Muscle of back (tissue), 11 donors: ENCODE results near the gene IRS2. TPM values are rescaled to one million over a fixed set of nuclear protein-coding genes. Genes with fewer than 3 reads are reported as not detected.
A peak's percentile ranks its signal among the peaks of the same experiment; 100 is the strongest.

Experiments
- DNase-seq, 3 donors: peaks; one replicate each; pipeline versions ENCODE4 v3.0.0 to v3.0.0-alpha.2; 2013
- polyA plus RNA-seq, 10 donors: library from polyadenylated mRNA; unstranded; fragments of 120-200 nt; gene quantifications; one replicate each; pipeline ENCODE4 v1.2.1, GENCODE V29; 2013; ENCODE audit not compliant: insufficient read length in 10 of 10

Gene IRS2
- polyA plus RNA-seq, 10 donors: 1.7 to 4.5 (median 3.3) TPM

- DNase-seq: no peak
These were observed 29.6 kb downstream of the IRS2 start for GRCh38 chr13:109756778-109757177.

- no peak for DNase-seq
These were observed 30.4 kb downstream of the IRS2 start for GRCh38 chr13:109755997-109756396.

GRCh38 chr13:109755551-109755950 lies 30.8 kb downstream of the IRS2 start:
- DNase-seq: no peak

DNA sequence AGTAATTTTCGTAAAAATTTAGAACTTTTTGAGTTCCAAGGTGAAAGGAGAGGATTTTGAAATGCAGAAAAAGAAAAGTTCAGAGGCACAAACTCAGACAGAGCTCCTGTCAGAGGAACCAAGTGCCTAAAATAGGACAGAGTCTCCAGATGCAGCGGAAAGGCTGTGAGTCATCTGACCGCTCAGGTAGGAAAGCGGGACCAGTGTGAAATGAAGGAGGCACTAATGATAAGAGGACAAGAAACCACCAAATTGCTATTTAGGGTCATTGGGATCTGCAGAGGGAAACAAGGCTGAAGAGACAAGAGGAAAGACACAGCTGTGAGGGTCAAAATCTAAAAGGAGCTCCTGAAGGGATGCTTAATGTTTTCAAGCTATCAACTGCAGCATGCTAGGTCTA lies 34.9 kb downstream of the IRS2 start:
- no peak for DNase-seq

GRCh38 chr13:109750221-109750775 lies 36.1 kb downstream of the IRS2 start:
- no peak for DNase-seq

GRCh38 chr13:109749365-109749764 lies 37.0 kb downstream of the IRS2 start:
- DNase-seq: no peak

GRCh38 chr13:109748677-109749076 lies 37.7 kb downstream of the IRS2 start:
- no peak for DNase-seq

DNA sequence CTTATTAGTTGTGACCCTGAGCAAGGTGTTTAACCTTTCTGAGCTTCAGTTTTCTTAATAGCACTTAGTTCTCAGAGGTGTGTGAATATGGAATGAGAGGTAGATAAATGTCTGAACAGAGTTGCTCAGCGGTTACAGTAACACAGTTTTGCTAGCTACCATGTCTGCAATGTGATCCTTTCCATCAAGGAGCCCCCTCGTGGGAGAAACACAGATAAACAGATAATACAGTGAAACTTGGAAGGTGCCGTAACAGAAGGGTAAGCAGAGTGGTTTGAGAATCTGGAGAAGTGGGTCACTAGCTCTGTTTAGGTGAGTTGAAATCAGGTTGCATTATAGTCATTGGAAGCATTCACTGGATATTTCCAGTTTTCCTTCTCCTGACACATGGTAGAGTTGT lies 38.9 kb downstream of the IRS2 start:
- no peak for DNase-seq

- no peak for DNase-seq
These were observed 40.0 kb downstream of the IRS2 start for GRCh38 chr13:109746364-109746763.

- DNase-seq: no peak
These were observed 40.7 kb downstream of the IRS2 start for GRCh38 chr13:109745702-109746101.

DNA sequence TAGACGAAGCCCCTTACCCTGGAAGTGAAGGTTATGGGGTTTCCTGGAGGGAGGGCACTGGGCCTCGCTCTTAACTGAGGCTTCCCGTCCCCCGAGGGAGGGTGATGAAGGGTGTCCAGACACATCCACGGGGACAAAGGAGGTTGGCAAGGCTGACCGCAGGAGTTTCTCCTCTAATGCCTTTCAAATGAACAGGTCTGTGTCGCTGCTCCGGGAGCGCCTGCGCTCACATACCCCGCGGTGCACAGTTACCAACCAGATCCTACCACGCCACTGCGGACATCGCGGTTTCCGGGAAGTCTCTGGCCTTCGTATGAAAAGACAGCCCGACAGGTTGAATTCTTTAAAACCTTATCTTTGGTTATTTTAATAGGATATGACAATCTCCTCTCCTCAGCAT lies 41.3 kb downstream of the IRS2 start:
- DNase-seq: no peak

GRCh38 chr13:109744512-109745051 lies 41.8 kb downstream of the IRS2 start:
- peak; percentile 25 to 82 (median 61) for DNase-seq

DNA sequence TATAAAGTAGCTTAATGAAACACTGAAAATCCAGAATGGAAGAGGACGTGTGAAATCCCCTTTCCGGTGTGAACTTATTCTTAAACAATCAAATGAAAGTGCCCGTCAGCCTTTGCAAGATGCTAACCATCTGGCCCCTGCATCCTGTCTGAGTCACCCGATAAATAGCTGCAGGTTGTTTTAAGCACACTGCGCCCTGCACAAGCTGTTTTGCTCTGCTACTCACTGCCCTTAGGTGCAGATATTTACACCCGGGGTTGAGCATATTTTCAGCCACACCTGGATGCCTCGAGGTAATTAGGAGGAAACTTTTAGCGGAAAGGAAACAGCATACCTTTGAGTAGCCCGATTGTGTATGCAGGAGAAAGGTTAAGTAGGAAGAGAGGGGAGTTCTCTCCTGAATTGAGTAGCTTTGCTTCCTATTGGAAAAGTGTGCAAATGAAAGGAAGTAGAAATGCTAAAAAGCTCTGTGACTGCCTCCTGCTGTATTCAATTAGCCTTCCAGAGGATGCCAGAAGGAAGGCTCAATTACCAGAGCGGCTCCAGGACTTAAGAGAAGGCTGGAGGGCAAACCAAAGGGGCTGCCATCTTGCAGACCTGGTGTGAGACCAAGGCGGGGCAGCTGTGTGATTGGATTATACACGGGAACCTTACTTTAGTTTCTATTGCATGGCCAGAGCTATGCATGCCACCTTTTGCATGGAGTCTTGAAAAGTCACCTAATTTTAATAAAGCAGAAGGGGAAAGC lies 42.5 kb downstream of the IRS2 start:
- no peak for DNase-seq

GRCh38 chr13:109741966-109742365 lies 44.4 kb downstream of the IRS2 start:
- DNase-seq: no peak

DNA sequence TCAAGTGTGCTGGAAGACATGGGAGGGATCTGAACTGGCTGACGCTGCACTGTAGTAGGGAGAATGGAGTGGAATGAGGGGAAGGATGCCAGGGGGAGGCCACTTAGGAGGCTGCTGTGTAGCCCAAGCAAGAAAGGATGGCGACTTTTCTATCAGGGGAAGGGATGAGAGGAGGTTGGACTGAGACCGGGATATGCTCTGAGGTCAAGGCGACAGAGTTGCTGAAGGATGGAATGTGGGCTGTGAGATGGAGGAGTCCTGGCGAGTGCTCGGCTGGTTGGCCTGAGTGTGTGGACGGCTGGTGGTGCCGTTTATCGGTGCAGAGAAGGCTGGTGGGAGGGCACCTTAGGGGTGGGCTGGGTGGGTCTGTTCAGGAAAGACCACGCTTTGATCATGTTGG lies 45.7 kb downstream of the IRS2 start:
- DNase-seq: no peak

GRCh38 chr13:109740121-109740520 lies 46.3 kb downstream of the IRS2 start:
- DNase-seq: no peak

GRCh38 chr13:109738298-109738746 lies 48.1 kb downstream of the IRS2 start:
- DNase-seq: no peak

- no peak for DNase-seq
These were observed 48.8 kb downstream of the IRS2 start for GRCh38 chr13:109737606-109738005.

DNA sequence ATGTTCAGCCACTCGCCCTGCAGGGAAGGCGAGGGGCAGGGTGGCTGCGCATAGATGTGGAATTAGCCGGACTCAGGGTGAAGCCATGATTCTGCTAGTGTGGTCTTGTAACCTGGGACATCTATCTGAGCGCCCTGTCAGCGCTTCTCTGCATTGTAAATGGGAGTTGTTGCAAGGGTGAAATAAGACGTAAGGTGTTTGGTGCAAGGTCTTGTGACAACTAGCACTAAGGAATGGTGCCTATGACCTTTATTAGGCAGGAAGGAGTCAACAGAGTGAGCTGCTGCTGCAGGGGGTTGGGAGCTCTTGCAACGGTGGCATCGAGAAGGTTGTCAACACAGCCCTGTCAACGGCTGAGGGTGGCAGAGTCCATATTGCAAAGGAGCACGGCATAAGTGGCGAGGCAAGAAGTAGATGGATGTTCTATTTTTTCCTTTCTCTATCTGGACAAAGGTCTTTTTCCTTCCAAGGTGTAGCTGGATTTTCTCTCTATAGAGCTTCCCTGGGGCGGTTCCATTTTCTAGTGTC lies 49.3 kb downstream of the IRS2 start:
- no peak for DNase-seq

GRCh38 chr13:109735436-109735966 lies 50.9 kb downstream of the IRS2 start:
- DNase-seq: no peak

DNA sequence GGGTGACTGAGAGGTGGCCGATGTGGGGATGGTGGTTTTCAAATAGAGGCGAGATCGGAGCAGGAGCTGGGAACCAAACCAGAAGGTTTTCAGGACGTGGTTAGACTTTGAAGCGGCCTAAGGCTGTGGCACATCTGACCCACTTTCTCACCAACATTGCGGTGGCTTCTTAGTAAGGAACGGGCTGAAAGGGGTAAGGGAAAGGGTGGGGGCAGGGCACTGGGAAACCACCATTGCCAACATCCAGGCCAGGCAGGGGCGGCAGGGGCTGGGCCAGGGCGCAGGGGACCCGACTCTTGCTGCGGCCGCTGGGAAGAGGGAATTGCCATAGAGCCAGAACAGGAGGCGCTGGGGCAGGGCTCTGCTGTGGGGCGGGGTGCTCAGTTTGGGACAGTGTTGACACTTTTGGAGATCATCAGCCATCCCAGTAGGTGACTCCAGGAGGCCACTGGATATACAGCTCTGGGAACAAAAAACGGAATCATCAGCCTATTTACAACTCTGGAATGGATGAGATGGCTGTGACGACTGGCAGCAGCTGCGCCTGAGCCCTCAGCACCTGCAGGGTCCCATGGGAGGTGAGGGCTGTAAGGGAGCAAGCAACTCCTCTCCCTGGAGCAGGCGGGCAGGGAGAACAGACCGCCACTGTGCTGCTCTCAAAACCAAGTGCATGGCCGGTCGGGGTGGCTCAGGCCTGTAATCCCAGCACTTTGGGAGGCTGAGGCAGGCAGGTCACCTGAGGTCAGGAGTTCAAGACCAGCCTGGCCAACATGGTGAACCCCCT lies 52.2 kb downstream of the IRS2 start:
- DNase-seq: no peak

DNA sequence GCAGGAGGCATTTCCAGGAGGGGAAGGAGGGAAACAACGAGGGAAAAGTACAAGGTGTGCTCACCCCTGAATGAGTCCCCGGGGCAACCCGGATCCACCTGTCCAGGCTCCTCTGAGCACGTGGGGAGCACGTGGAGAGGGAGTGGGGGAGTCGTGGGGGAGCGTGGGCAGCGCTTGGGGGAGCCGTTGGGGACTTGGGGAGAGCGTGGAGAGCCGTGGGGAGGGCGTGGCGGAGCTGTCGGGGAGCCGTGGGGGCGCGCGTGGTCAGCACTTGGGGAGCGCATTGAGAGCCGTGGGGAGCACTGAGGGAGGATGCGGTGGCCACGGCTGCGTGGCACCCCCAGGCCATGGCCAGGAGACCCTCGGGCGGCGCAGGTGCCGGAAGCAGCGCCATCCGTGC lies 52.8 kb downstream of the IRS2 start:
- DNase-seq: no peak
